Stimulated activated memory B cell treated with anti-CD40 and anti-IgM and Interleukin-4, amounts not matched to agents 10 μg/mL and 1 μg/mL and 100 μg/mL, for 72 hours (primary cell): ENCODE data around the gene RPS25.
A peak's percentile ranks its signal among the peaks of the same experiment; 100 is the strongest.
"Not testable (repeated sequence)": the region's sequence is repeated elsewhere in the genome, so short reads cannot be mapped to it uniquely, and the experiment has no call there.

ENCODE experiments used
- ATAC-seq: fragments of 150-1000 bp; cut with Tn5 transposase; 2 replicates; pipeline ENCODE4 v1.10.0; 2021
- H3K27ac Mint-ChIP-seq: one replicate; pipeline ENCODE4 v1.8.0; 2022; ENCODE audit warnings: mild to moderate bottlenecking, mixed read lengths
- H3K27me3 Mint-ChIP-seq: one replicate; pipeline ENCODE4 v1.8.0; 2022; ENCODE audit warnings: mixed read lengths
- H3K36me3 Mint-ChIP-seq: one replicate; pipeline ENCODE4 v1.8.0; 2022; ENCODE audit warnings: mixed read lengths
- H3K4me1 Mint-ChIP-seq: one replicate; pipeline ENCODE4 v1.8.0; 2022; ENCODE audit warnings: mixed read lengths
- H3K4me3 Mint-ChIP-seq: one replicate; pipeline ENCODE4 v1.8.0; 2022; ENCODE audit warnings: mild to moderate bottlenecking, moderate library complexity, mixed read lengths
- H3K9me3 Mint-ChIP-seq: one replicate; pipeline ENCODE4 v1.8.0; 2022; ENCODE audit warnings: mixed read lengths

Gene RPS25

GRCh38 chr11:119012629-119013170 is 5.4 kb downstream of the RPS25 start:
- Mint-ChIP-seq H3K27me3 (no peaks in the 10 kb centered on the region), H3K4me1 (peaks cover 17% of the 10 kb centered on the region), H3K36me3 (peaks cover 63% of the 10 kb centered on the region), H3K27ac (no peak overlapping the region), H3K4me3 (no peak overlapping the region), H3K9me3 (no peaks in the 10 kb centered on the region)
- no peak for ATAC-seq

- peaks cover 68% of the 10 kb centered on the region for H3K36me3 Mint-ChIP-seq
- peaks cover 18% of the 10 kb centered on the region for H3K4me1 Mint-ChIP-seq
- no peak overlapping the region for H3K27ac Mint-ChIP-seq
- no peaks in the 10 kb centered on the region for H3K9me3 Mint-ChIP-seq
- no peak for ATAC-seq
- H3K4me3 Mint-ChIP-seq, result no peak overlapping the region
- H3K27me3 Mint-ChIP-seq, result no peaks in the 10 kb centered on the region
These were observed 6.6 kb downstream of the RPS25 start for GRCh38 chr11:119011476-119012053.

- H3K27me3 Mint-ChIP-seq, result no peaks in the 10 kb centered on the region
- no peaks in the 10 kb centered on the region for H3K9me3 Mint-ChIP-seq
- H3K36me3 Mint-ChIP-seq, result peaks cover 45% of the 10 kb centered on the region
- no peak for ATAC-seq
- H3K4me3 Mint-ChIP-seq, result no peak overlapping the region
- H3K27ac Mint-ChIP-seq, result no peak overlapping the region
- peaks cover 6% of the 10 kb centered on the region for H3K4me1 Mint-ChIP-seq
These were observed 11.5 kb downstream of the RPS25 start for GRCh38 chr11:119006656-119007055.

GRCh38 chr11:119000906-119001305 is 17.2 kb downstream of the RPS25 start:
- Mint-ChIP-seq H3K27me3 (no peaks in the 10 kb centered on the region), H3K4me3 (no peak overlapping the region), H3K27ac (no peak overlapping the region), H3K9me3 (no peaks in the 10 kb centered on the region), H3K36me3 (peaks cover 31% of the 10 kb centered on the region), H3K4me1 (peaks cover 41% of the 10 kb centered on the region)
- ATAC-seq, result no peak

DNA sequence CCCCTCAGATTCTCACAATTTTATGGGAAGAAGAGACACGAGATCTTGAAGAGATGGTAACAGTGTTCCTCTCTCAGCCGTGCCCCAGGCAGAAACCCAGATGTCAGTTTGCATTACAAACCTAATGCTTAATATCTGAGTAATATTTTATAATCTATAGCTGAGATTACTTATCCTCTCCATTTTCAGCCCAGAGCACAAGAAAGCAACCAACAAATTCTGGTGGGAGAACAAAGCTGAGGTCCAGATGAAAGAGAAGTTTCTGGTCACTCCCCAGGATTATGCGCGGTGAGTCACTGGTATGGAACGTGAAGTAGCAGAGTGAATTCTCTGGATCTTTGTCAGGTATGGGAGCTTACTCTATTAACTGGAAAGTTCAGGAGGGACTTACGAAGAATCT is 19.3 kb downstream of the RPS25 start:
- peaks cover 30% of the 10 kb centered on the region for H3K36me3 Mint-ChIP-seq
- H3K4me1 Mint-ChIP-seq, result peaks cover 41% of the 10 kb centered on the region
- ATAC-seq, result no peak
- H3K9me3 Mint-ChIP-seq, result no peaks in the 10 kb centered on the region
- no peaks in the 10 kb centered on the region for H3K27me3 Mint-ChIP-seq
- peak overlapping the region; percentile 94 for H3K27ac Mint-ChIP-seq
- peak overlapping the region; percentile 100 for H3K4me3 Mint-ChIP-seq

GRCh38 chr11:118998388-118998717 is 19.8 kb downstream of the RPS25 start:
- no peak for ATAC-seq
- no peaks in the 10 kb centered on the region for H3K27me3 Mint-ChIP-seq
- H3K4me1 Mint-ChIP-seq, result peaks cover 41% of the 10 kb centered on the region

GRCh38 chr11:118997627-118998387 is 20.3 kb downstream of the RPS25 start, which contains the start of gene CENATAC:
TSS of gene CENATAC (plus strand) at chr11:118998138. CDS start at chr11:118998198, 60 bp downstream.
- peaks cover 20% of the 10 kb centered on the region for H3K36me3 Mint-ChIP-seq
- peak within 1 kb of the TSS; percentile 100 for H3K4me3 Mint-ChIP-seq
- no peaks in the 10 kb centered on the region for H3K27me3 Mint-ChIP-seq
- ATAC-seq, result peak; percentile 99
- peaks cover 41% of the 10 kb centered on the region for H3K4me1 Mint-ChIP-seq
- no peaks in the 10 kb centered on the region for H3K9me3 Mint-ChIP-seq
- H3K27ac Mint-ChIP-seq, result peak within 1 kb of the TSS; percentile 94

More at GRCh38 chr11:118998388-118998717, 19.8 kb downstream of the RPS25 start:
- H3K9me3 Mint-ChIP-seq, result no peaks in the 10 kb centered on the region
- H3K27ac Mint-ChIP-seq, result peak overlapping the region; percentile 94
- peak overlapping the region; percentile 100 for H3K4me3 Mint-ChIP-seq
- peaks cover 25% of the 10 kb centered on the region for H3K36me3 Mint-ChIP-seq

DNA sequence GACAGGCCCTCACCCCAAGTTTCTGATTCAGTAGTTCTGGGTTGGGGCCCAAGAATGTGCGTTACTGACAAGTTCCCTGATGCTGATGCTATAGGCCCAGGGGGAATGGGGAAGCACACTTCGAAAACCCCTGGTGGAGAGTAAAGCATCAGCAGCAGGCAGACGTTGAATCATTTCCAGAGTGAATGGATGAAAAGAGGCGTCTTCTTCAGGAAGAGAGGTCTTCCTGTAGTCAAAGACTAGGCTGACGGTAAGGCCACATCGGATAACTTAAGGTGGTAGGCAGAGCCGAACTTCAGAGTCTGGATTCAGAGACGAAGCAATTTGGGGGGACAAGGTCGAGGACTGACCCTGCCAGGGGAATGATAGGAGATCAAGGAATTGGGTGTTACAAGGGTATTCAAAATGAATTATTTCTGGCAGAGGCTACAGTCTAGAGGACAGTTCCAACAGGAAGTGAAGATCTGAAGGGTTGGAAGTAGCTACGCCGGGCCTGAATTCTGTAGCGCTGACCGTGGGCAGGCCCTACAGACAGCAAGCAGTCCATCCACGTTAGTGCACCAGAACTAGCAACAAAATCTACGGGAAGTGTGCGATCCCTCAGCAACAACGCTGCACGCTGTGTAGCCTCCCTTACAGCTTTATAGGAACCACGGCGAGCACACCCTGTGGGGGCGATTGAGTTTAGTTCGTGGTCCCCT is 21.1 kb downstream of the RPS25 start:
- peak; percentile 45 for ATAC-seq
- Mint-ChIP-seq H3K9me3 (no peaks in the 10 kb centered on the region), H3K4me3 (peak overlapping the region; percentile 100), H3K27me3 (no peaks in the 10 kb centered on the region), H3K4me1 (peaks cover 41% of the 10 kb centered on the region), H3K27ac (peak overlapping the region; percentile 94), H3K36me3 (peaks cover 18% of the 10 kb centered on the region)

DNA sequence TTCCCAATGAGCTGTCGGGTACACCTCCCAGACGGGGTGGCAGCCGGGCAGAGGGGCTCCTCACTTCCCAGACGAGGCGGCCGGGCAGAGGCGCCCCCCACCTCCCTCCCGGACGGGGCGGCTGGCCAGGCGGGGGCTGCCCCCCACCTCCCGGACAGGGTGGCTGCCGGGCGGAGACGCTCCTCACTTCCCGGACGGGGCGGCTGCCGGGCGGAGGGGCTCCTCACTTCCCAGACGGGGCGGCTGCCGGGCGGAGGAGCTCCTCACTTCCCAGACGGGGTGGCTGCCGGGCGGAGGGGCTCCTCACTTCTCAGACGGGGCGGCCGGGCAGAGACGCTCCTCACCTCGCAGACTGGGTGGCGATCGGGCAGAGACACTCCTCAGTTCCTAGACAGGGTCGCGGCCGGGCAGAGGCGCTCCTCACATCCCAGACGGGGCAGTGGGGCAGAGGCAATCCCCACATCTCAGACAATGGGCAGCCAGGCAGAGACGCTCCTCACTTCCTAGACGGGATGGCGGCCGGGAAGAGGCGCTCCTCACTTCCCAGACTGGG is 26.6 kb downstream of the RPS25 start:
- not testable (repeated sequence) for H3K4me3 Mint-ChIP-seq, H3K27ac Mint-ChIP-seq, H3K27me3 Mint-ChIP-seq, ATAC-seq, H3K9me3 Mint-ChIP-seq, H3K4me1 Mint-ChIP-seq
- peaks cover 14% of the 10 kb centered on the region for H3K36me3 Mint-ChIP-seq

DNA sequence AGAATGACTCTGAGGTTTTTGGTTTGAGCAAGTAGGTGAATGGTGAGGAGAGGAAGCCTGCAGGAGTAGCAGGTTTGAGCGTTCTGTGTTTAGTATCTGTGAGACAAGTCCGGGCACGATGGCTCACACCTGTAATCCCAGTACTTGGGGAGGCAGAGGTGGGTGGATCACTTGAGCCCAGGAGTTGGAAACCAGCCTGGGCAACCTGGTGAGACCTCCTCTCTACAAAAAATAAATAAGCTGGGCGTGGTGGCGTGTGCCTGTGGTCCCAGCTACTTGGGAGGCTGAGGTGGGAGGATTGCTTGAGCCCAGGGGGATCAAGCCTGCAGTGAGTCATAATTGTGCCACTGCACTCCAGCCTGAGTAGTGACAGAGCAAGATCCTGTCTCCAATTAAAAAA is 29.9 kb downstream of the RPS25 start:
- Mint-ChIP-seq H3K36me3 (peaks cover 14% of the 10 kb centered on the region), H3K27ac (no peak overlapping the region), H3K4me3 (no peak overlapping the region), H3K4me1 (no peaks in the 10 kb centered on the region), H3K27me3 (no peaks in the 10 kb centered on the region), H3K9me3 (no peaks in the 10 kb centered on the region)
- ATAC-seq, result no peak

GRCh38 chr11:118984825-118985224 is 33.3 kb downstream of the RPS25 start:
- Mint-ChIP-seq H3K9me3 (no peaks in the 10 kb centered on the region), H3K27me3 (peaks cover 10% of the 10 kb centered on the region), H3K27ac (no peak overlapping the region), H3K4me1 (peaks cover under 1% of the 10 kb centered on the region), H3K36me3 (no peaks in the 10 kb centered on the region), H3K4me3 (no peak overlapping the region)
- no peak for ATAC-seq

- H3K4me3 Mint-ChIP-seq, H3K9me3 Mint-ChIP-seq: not testable (repeated sequence)
These were observed 33.8 kb downstream of the RPS25 start for GRCh38 chr11:118984337-118984736.

GRCh38 chr11:118980191-118980881 is 37.8 kb downstream of the RPS25 start:
- Mint-ChIP-seq H3K9me3 (no peaks in the 10 kb centered on the region), H3K4me1 (peaks cover 6% of the 10 kb centered on the region), H3K27me3 (peaks cover 48% of the 10 kb centered on the region), H3K36me3 (no peaks in the 10 kb centered on the region), H3K4me3 (no peak overlapping the region), H3K27ac (no peak overlapping the region)
- no peak for ATAC-seq

More at GRCh38 chr11:118984337-118984736, 33.8 kb downstream of the RPS25 start:
- H3K27me3 Mint-ChIP-seq, result peaks cover 14% of the 10 kb centered on the region
- not testable (repeated sequence) for H3K4me1 Mint-ChIP-seq, ATAC-seq, H3K27ac Mint-ChIP-seq, H3K36me3 Mint-ChIP-seq

- Mint-ChIP-seq H3K27me3 (peaks cover 57% of the 10 kb centered on the region), H3K36me3 (no peaks in the 10 kb centered on the region), H3K4me3 (no peak overlapping the region), H3K9me3 (no peaks in the 10 kb centered on the region), H3K27ac (no peak overlapping the region), H3K4me1 (peaks cover 6% of the 10 kb centered on the region)
- ATAC-seq, result no peak
These were observed 38.7 kb downstream of the RPS25 start for GRCh38 chr11:118979434-118979833.
